Prostate gland (tissue), 2 donors: ENCODE results near the gene CATSPERZ. TPM values are rescaled to one million over a fixed set of nuclear protein-coding genes. Genes with fewer than 3 reads are reported as not detected.

ENCODE experiments used
- DNase-seq: peaks from one replicate; pipeline ENCODE4 v3.0.0-alpha.2; 2019; ENCODE audit warnings: low spot score
- H3K27ac ChIP-seq, 2 donors: fragments of 200-600 bp; sonication (generic); 2 replicates each; pipeline ENCODE4 v1.5.1; 2017 to 2019
- H3K27me3 ChIP-seq: fragments of 200-600 bp; sonication (generic); replicated peaks from 2 replicates; pipeline ENCODE4 v1.5.1; 2019; ENCODE audit not compliant: insufficient read depth
- H3K36me3 ChIP-seq, 2 donors: fragments of 200-600 bp; sonication (generic); 1 replicate in 1 of 2; 2 replicates in 1 of 2; pipeline versions ENCODE4 v1.5.1 to v1.8.1; 2017 to 2019
- H3K4me1 ChIP-seq: fragments of 200-600 bp; sonication (generic); replicated peaks from 2 replicates; pipeline ENCODE4 v1.5.1; 2019
- H3K4me3 ChIP-seq, 2 donors: fragments of 200-600 bp; sonication (generic); 2 replicates each; pipeline ENCODE4 v1.5.1; 2017 to 2019
- H3K9me3 ChIP-seq: fragments of 200-600 bp; sonication (generic); 2 replicates; pipeline ENCODE4 v1.5.1; 2017
- POLR2A ChIP-seq: fragments of 450-650 bp; IDR thresholded peaks from one replicate; pipeline ENCODE4 v1.6.1; 2016; ENCODE audit warnings: antibody characterized with exemption, mild to moderate bottlenecking
- POLR2AphosphoS5 ChIP-seq: sonication (generic); formaldehyde crosslinking; IDR thresholded peaks from one replicate; pipeline ENCODE4 v1.6.1; 2017; ENCODE audit warnings: antibody characterized with exemption
- WGBS: methylation state at CpG from one replicate; pipeline ENCODE4 v1.1.5; 2018; 5-methylcytosine and 5-hydroxymethylcytosine counted together
- intact Hi-C: fragments of 100-400 bp; cut with DNase I; formaldehyde crosslinking; loops from one replicate; pipeline ENCODE4 v1.14.2; 2022
- total RNA-seq, 2 donors: library from RNA; depleted of rRNA; stranded (reverse); fragments of >200 nt; gene quantifications; one replicate each; pipeline ENCODE4 v1.1.0, GENCODE V29; 2016
- TF ChIP-seq, protein P1 (sequence below), 4 experiments: fragments of 200-600 bp in 2 of 4; fragments of 450-650 bp in 2 of 4; sonication (generic) in 2 of 4; IDR thresholded peaks; 1 replicate in 3 of 4; 2 replicates in 1 of 4; pipeline ENCODE4 v1.5.1; 2016 to 2019; ENCODE audit warnings: antibody characterized with exemption in 4 of 4, mild to moderate bottlenecking in 2 of 4, moderate library complexity in 2 of 4

CATSPERZ gene
- total RNA-seq, 2 donors from 2014 or later, result 44.3 TPM; not detected in 1

DNA sequence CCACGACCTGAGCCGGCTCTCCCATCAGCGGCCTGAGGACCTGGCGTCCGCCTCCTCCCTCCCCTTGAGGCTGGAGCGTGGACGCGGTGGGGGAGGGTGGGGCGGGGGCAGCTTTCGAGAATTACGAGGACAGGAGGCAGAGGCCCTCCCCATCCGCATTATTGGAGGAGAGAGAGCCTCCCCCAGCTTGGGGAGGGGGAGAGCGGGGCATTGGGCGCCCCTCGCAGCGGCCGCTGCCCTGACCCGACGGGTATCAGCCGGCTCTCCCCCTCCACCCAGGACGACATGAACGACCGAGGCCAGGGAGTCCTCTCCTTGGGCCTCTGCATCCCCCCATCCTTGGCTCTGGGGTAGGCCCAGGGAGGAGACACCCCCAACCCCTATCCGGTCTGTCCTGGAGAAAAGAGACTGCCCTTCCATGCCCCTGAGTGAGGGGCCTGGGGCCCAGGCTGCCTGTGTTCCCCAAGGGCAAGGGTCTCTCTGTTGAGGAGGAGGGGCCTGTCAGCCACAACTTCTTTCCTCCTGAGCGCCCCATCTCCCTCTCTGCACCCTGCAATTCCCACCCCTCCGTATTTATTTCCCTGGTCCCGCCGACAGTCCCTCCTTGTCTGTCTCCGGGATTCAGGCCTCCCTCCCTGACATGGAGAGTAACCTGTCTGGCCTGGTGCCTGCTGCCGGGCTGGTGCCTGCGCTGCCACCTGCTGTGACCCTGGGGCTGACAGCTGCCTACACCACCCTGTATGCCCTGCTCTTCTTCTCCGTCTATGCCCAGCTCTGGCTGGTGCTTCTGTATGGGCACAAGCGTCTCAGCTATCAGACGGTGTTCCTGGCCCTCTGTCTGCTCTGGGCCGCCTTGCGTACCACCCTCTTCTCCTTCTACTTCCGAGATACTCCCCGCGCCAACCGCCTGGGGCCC lies 14.0 kb upstream of the CATSPERZ start:
- Histone ChIP-seq H3K4me1 (peaks cover 7% of the 10 kb centered on the region), H3K36me3 (no peaks in the 10 kb centered on the region), H3K27me3 (no peaks in the 10 kb centered on the region), H3K4me3 (peak overlapping the region; percentile 71 to 80), H3K27ac (peak overlapping the region; percentile 97 to 98), H3K9me3 (no peaks in the 10 kb centered on the region)
- TF ChIP-seq POLR2AphosphoS5, result no peak
- TF ChIP-seq, protein P1, sequence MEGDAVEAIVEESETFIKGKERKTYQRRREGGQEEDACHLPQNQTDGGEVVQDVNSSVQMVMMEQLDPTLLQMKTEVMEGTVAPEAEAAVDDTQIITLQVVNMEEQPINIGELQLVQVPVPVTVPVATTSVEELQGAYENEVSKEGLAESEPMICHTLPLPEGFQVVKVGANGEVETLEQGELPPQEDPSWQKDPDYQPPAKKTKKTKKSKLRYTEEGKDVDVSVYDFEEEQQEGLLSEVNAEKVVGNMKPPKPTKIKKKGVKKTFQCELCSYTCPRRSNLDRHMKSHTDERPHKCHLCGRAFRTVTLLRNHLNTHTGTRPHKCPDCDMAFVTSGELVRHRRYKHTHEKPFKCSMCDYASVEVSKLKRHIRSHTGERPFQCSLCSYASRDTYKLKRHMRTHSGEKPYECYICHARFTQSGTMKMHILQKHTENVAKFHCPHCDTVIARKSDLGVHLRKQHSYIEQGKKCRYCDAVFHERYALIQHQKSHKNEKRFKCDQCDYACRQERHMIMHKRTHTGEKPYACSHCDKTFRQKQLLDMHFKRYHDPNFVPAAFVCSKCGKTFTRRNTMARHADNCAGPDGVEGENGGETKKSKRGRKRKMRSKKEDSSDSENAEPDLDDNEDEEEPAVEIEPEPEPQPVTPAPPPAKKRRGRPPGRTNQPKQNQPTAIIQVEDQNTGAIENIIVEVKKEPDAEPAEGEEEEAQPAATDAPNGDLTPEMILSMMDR (IDR thresholded peaks at IDR 0.05), result no peak
- no peak for TF ChIP-seq POLR2A
- intact Hi-C loops, result no loop called here
- DNase-seq, result no peak
- WGBS, result 23% methylated on average over 40 of the region's 40 CpGs

GRCh38 chr11:64286801-64287159 lies 13.4 kb upstream of the CATSPERZ start:
- H3K27me3 ChIP-seq, result no peaks in the 10 kb centered on the region
- peaks cover 7% of the 10 kb centered on the region for H3K4me1 ChIP-seq
- no peak overlapping the region for H3K4me3 ChIP-seq
- H3K36me3 ChIP-seq, result no peaks in the 10 kb centered on the region
- TF ChIP-seq POLR2AphosphoS5, result no peak
- TF ChIP-seq POLR2A, result no peak
- TF ChIP-seq, protein P1 (IDR thresholded peaks at IDR 0.05), result no peak
- no peak for DNase-seq
- no peaks in the 10 kb centered on the region for H3K9me3 ChIP-seq
- H3K27ac ChIP-seq, result no peak overlapping the region
- WGBS, result 83% methylated on average over 9 of the region's 9 CpGs
- intact Hi-C loops, result no loop called here

- H3K4me3 ChIP-seq, result no peak overlapping the region
- TF ChIP-seq, protein P1 (IDR thresholded peaks at IDR 0.05), result no peak
- TF ChIP-seq POLR2AphosphoS5 (no peak), POLR2A (no peak)
- no peaks in the 10 kb centered on the region for H3K9me3 ChIP-seq
- H3K4me1 ChIP-seq, result peaks cover 10% of the 10 kb centered on the region
- H3K36me3 ChIP-seq, result no peaks in the 10 kb centered on the region
- no peak for DNase-seq
- no peak overlapping the region for H3K27ac ChIP-seq
- peaks cover 5% of the 10 kb centered on the region for H3K27me3 ChIP-seq
- intact Hi-C loops, result no loop called here
- WGBS, result 94% methylated on average over 29 of the region's 33 CpGs
Measured at GRCh38 chr11:64287676-64288352, 12.3 kb upstream of the CATSPERZ start.

DNA sequence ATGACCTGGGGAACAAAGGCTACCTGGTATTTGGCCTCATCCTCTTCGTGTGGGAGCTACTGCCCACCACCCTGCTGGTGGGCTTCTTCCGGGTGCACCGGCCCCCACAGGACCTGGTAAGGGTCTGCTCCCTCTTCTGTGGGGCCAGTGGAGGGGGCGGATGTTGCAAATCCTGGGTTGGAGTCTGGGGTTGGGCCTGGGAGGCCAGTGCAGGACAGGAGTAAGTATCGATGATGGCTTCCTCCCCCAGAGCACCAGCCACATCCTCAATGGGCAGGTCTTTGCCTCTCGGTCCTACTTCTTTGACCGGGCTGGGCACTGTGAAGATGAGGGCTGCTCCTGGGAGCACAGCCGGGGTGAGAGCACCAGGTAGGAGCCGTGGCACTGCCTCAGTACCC lies 11.8 kb upstream of the CATSPERZ start:
- Histone ChIP-seq H3K36me3 (no peaks in the 10 kb centered on the region), H3K4me3 (no peak overlapping the region), H3K27ac (no peak overlapping the region), H3K9me3 (no peaks in the 10 kb centered on the region), H3K4me1 (peaks cover 6% of the 10 kb centered on the region), H3K27me3 (peaks cover 5% of the 10 kb centered on the region)
- TF ChIP-seq, protein P1 (IDR thresholded peaks at IDR 0.05), result no peak
- TF ChIP-seq POLR2A (no peak), POLR2AphosphoS5 (no peak)
- WGBS, result 89% methylated on average over 9 of the region's 9 CpGs
- intact Hi-C loops, result no loop called here
- DNase-seq, result no peak
